B cell (primary cell): ENCODE measurements around the gene ADARB2. TPM values are rescaled to one million over a fixed set of nuclear protein-coding genes. Genes with fewer than 3 reads are reported as not detected.

Source experiments
- ATAC-seq: fragments of 200-7000 bp; cut with Tn5 transposase; one replicate; pipeline ENCODE4 v1.10.0; 2021; ENCODE audit warnings: low read depth, mild to moderate bottlenecking, moderate number of reproducible peaks, moderate library complexity
- CTCF ChIA-PET: fragments of 350-600 bp; sonication (Branson Sonifier 250); formaldehyde crosslinking; loops from one replicate; lab custom pipeline; 2021; ENCODE audit warnings: antibody characterized with exemption, inconsistent platforms; lab: Charles Lee
- POLR2A ChIA-PET: fragments of 350-600 bp; sonication (Branson Sonifier 250); formaldehyde crosslinking; loops from one replicate; lab custom pipeline; 2021; ENCODE audit warnings: antibody characterized with exemption; lab: Charles Lee
- DNase-seq: peaks from one replicate; pipeline ENCODE4 v3.0.0; 2013
- H2AFZ ChIP-seq: 2 replicates; pipeline ENCODE4 v1.6.1; 2012; ENCODE audit warnings: mild to moderate bottlenecking, low read depth, low read length; ENCODE audit not compliant: insufficient read depth, poor library complexity, severe bottlenecking
- H3K27ac ChIP-seq, 2 donors: 1 replicate in 1 of 2; 2 replicates in 1 of 2; pipeline ENCODE4 v1.5.1; 2012 to 2013; ENCODE audit warnings: low read length in 2 of 2, mild to moderate bottlenecking in 2 of 2, moderate library complexity in 1 of 2
- H3K27me3 ChIP-seq, 4 experiments: fragments of 200-600 bp in 1 of 4; sonication (generic) in 1 of 4; replicated peaks in 1 of 4; 1 replicate in 2 of 4; 2 replicates in 2 of 4; pipeline versions ENCODE4 v1.6.1 to v1.7.0; 2013 to 2016; ENCODE audit warnings: low read length in 3 of 4, mild to moderate bottlenecking in 2 of 4, mixed read lengths in 1 of 4, moderate library complexity in 1 of 4; ENCODE audit not compliant: insufficient read depth in 4 of 4, control insufficient read depth in 3 of 4; ENCODE audit errors: control extremely low read depth in 1 of 4
- H3K36me3 ChIP-seq, 2 experiments: replicated peaks in 1 of 2; 1 replicate in 1 of 2; 2 replicates in 1 of 2; pipeline versions ENCODE4 v1.6.1 to v1.7.1; 2013; ENCODE audit warnings: low read length in 1 of 2; ENCODE audit not compliant: insufficient read depth in 2 of 2, control insufficient read depth in 1 of 2; ENCODE audit errors: control extremely low read depth in 1 of 2, extremely low read depth in 1 of 2
- H3K4me1 ChIP-seq, 2 donors: fragments of 200-600 bp in 1 of 2; sonication (generic) in 1 of 2; 1 replicate in 1 of 2; 2 replicates in 1 of 2; pipeline versions ENCODE4 v1.5.1 to v1.6.1; 2013 to 2017; ENCODE audit warnings: low read length in 2 of 2; ENCODE audit not compliant: control insufficient read depth in 2 of 2, insufficient read depth in 2 of 2
- H3K4me2 ChIP-seq: replicated peaks from 2 replicates; pipeline ENCODE3; 2012; ENCODE audit warnings: mild to moderate bottlenecking, low read depth, low read length; ENCODE audit not compliant: poor library complexity, severe bottlenecking
- H3K4me3 ChIP-seq, 5 experiments: fragments of 200-600 bp in 1 of 5; sonication (generic) in 1 of 5; 1 replicate in 3 of 5; 2 replicates in 2 of 5; pipeline versions ENCODE4 v1.5.1 to v1.7.0; 2011 to 2016; ENCODE audit warnings: low read length in 4 of 5, mild to moderate bottlenecking in 4 of 5, low read depth in 2 of 5, control low read depth in 1 of 5, moderate library complexity in 1 of 5; ENCODE audit not compliant: insufficient read depth in 1 of 5; ENCODE audit errors: control extremely low read depth in 1 of 5, extremely low read depth in 1 of 5
- H3K79me2 ChIP-seq: fragments of 200-600 bp; sonication (generic); one replicate; pipeline ENCODE4 v1.6.0; 2016; ENCODE audit warnings: low read length; ENCODE audit not compliant: control insufficient read depth, insufficient read depth
- H3K9ac ChIP-seq: fragments of 200-600 bp; sonication (generic); 2 replicates; pipeline ENCODE4 v1.6.1; 2017; ENCODE audit warnings: mild to moderate bottlenecking, low read length, moderate library complexity
- H3K9me3 ChIP-seq, 3 donors: one replicate each; pipeline versions ENCODE4 v1.6.1 to v1.7.1; 2013; ENCODE audit warnings: low read length in 2 of 3; ENCODE audit not compliant: control insufficient read depth in 2 of 3, insufficient read depth in 1 of 3; ENCODE audit errors: control extremely low read depth in 1 of 3
- H4K20me1 ChIP-seq: 2 replicates; pipeline ENCODE4 v1.6.0; 2012; ENCODE audit warnings: mild to moderate bottlenecking, low read length; ENCODE audit not compliant: insufficient read depth, control insufficient read depth, poor library complexity, severe bottlenecking
- H3K27ac Mint-ChIP-seq: one replicate; pipeline ENCODE4 v1.8.0; 2021; ENCODE audit warnings: mixed read lengths
- H3K27me3 Mint-ChIP-seq: one replicate; pipeline ENCODE4 v1.8.0; 2021; ENCODE audit warnings: mixed read lengths
- H3K4me1 Mint-ChIP-seq: one replicate; pipeline ENCODE4 v1.8.0; 2021; ENCODE audit warnings: mixed read lengths
- H3K4me3 Mint-ChIP-seq: one replicate; pipeline ENCODE4 v1.8.0; 2021; ENCODE audit warnings: mixed read lengths
- H3K9me3 Mint-ChIP-seq: one replicate; pipeline ENCODE4 v1.8.0; 2022; ENCODE audit warnings: mixed read lengths; ENCODE audit not compliant: insufficient read depth
- EZH2 ChIP-seq: IDR thresholded peaks from 2 replicates; pipeline ENCODE4 v1.6.1; 2012; ENCODE audit warnings: borderline replicate concordance, low read depth, mild to moderate bottlenecking, moderate library complexity, low read length; ENCODE audit not compliant: insufficient read depth, poor library complexity, severe bottlenecking
- WGBS: methylation state at CpG from one replicate; pipeline ENCODE4 v1.1.5; 2013; ENCODE audit warnings: missing lambda C conversion rate; ENCODE audit not compliant: insufficient coverage; 5-methylcytosine and 5-hydroxymethylcytosine counted together
- intact Hi-C: fragments of 100-400 bp; cut with micrococcal nuclease; formaldehyde crosslinking; loops from one replicate; pipeline ENCODE4 v1.10.0; 2022
- polyA plus RNA-seq: library from polyadenylated mRNA; depleted of rRNA; stranded (reverse); fragments of >200 nt; gene quantifications from 2 replicates; pipeline ENCODE4 v1.2.3, GENCODE V29; 2012
- total RNA-seq, 2 donors: library from RNA; stranded (reverse); fragments of 120-200 nt in 1 of 2; gene quantifications; 1 replicate in 1 of 2; 2 replicates in 1 of 2; pipeline versions ENCODE4 v1.2.3 to v1.2.4, GENCODE V29; 2013 to 2022
- TF ChIP-seq, protein P1 (sequence below): fragments of 200-600 bp; IDR thresholded peaks from one replicate; pipeline ENCODE4 v1.8.0; 2022; ENCODE audit warnings: antibody characterized with exemption, mild to moderate bottlenecking

ADARB2 gene
- total and polyA plus RNA-seq, 2 donors (not counting 1 experiment from before 2014, with no cell fraction given): 0.13 to 0.96 TPM

DNA sequence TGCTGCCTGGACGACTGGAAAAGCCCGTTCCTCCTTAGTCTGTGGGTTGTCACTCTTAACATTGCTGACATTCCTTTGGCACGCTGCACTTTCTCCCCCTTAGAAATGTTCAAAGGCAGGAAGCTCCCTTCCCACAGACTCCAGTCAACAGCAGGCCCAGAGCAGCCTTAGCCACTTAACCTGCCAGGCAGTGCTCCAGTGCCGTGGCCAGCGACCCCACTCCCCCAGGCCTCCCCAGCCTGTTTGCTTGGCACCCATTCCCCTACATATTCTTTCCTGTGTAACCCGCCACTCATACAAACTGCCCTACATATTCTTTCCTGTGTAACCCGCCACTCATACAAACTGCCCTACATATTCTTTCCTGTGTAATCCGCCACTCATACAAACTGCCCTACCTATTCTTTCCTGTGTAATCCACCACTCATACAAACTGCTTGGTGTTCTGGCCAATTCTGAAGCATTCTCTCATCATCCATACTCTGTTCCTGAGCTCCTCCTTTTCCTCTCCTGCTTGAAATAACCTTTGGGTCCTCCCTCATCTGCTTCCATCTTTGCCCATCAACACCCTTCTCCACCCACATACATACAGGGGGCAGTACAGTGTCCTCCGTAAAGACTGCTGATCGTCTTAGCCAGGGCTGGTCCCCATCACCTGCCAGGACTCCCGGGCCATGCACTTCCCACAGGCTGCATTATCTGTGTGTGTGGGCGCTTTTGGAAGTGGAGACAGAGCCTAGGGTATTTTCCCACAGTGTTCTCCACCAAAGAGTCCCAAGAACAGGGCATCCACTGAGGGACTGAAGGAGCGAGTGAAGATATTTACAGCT lies 57.3 kb downstream of the ADARB2 start:
- DNase-seq: no peak
- no peak overlapping the region for H3K4me2 ChIP-seq
- H3K9me3 ChIP-seq: no peaks in the 10 kb centered on the region
- no peaks in the 10 kb centered on the region for H4K20me1 ChIP-seq
- Mint-ChIP-seq H3K4me1 (peaks cover 9% of the 10 kb centered on the region), H3K4me3 (no peak overlapping the region), H3K27me3 (peaks cover 28% of the 10 kb centered on the region), H3K9me3 (no peaks in the 10 kb centered on the region), H3K27ac (no peak overlapping the region)
- no peak overlapping the region for H3K27ac ChIP-seq
- H3K4me1 ChIP-seq: peaks cover 7 to 10% of the 10 kb centered on the region in 2 donors
- H3K79me2 ChIP-seq: no peaks in the 10 kb centered on the region
- CTCF ChIA-PET: interaction anchor here (1.5 kb wide), 1 partner anchor 259 kb away, joined by 4 read pairs; no protein-coding TSS in a partner anchor
- no peaks in the 10 kb centered on the region for H3K36me3 ChIP-seq
- no peak overlapping the region for H2AFZ ChIP-seq
- no peak overlapping the region for H3K9ac ChIP-seq
- H3K27me3 ChIP-seq: peaks cover 0 to 12% (median 1%) of the 10 kb centered on the region in 4 experiments
- 73% methylated on average over 9 of the region's 13 CpGs for WGBS
- POLR2A ChIA-PET: no interaction called here
- H3K4me3 ChIP-seq: no peak overlapping the region
- intact Hi-C loops: no loop called here
- ATAC-seq: no peak
- TF ChIP-seq, protein P1, sequence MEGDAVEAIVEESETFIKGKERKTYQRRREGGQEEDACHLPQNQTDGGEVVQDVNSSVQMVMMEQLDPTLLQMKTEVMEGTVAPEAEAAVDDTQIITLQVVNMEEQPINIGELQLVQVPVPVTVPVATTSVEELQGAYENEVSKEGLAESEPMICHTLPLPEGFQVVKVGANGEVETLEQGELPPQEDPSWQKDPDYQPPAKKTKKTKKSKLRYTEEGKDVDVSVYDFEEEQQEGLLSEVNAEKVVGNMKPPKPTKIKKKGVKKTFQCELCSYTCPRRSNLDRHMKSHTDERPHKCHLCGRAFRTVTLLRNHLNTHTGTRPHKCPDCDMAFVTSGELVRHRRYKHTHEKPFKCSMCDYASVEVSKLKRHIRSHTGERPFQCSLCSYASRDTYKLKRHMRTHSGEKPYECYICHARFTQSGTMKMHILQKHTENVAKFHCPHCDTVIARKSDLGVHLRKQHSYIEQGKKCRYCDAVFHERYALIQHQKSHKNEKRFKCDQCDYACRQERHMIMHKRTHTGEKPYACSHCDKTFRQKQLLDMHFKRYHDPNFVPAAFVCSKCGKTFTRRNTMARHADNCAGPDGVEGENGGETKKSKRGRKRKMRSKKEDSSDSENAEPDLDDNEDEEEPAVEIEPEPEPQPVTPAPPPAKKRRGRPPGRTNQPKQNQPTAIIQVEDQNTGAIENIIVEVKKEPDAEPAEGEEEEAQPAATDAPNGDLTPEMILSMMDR: no peak
- TF ChIP-seq EZH2: no peak

DNA sequence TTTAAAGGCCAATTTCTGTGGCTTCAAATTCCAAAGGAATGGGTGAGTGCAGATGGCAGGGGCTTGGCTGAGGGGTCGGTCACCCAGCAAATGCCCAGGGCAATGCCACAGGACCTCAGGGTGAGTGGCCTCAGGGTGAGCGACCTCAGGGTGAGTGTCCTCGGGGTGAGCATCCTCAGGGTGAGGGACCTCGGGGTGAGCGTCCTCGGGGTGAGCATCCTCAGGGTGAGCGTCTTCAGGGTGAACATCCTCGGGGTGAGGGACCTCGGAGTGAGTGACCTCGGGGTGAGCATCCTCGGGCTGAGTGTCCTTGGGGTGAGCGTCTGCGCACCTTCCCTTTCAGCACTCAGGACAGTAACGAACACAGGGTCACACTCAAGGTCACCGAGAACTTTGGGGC lies 59.2 kb downstream of the ADARB2 start:
- 87% methylated on average over 15 of the region's 15 CpGs for WGBS
- ChIA-PET CTCF (no interaction called here), POLR2A (no interaction called here)
- H4K20me1 ChIP-seq: no peaks in the 10 kb centered on the region
- H3K9me3 ChIP-seq: peaks cover 0 to 6% (median 0%) of the 10 kb centered on the region in 3 donors
- no peaks in the 10 kb centered on the region for H3K36me3 ChIP-seq
- no peak overlapping the region for H3K4me3 Mint-ChIP-seq
- H3K4me3 ChIP-seq: no peak overlapping the region
- H3K27ac ChIP-seq: no peak overlapping the region
- no peak overlapping the region for H3K9ac ChIP-seq
- H3K27me3 Mint-ChIP-seq: peaks cover 33% of the 10 kb centered on the region
- H3K79me2 ChIP-seq: no peaks in the 10 kb centered on the region
- H3K9me3 Mint-ChIP-seq: no peaks in the 10 kb centered on the region
- peaks cover 13% of the 10 kb centered on the region in 2 donors for H3K4me1 ChIP-seq
- ATAC-seq (no peak), DNase-seq (no peak)
- H3K4me1 Mint-ChIP-seq: peaks cover 17% of the 10 kb centered on the region
- no peak overlapping the region for H3K4me2 ChIP-seq
- H3K27ac Mint-ChIP-seq: no peak overlapping the region
- H2AFZ ChIP-seq: no peak overlapping the region
- intact Hi-C loops: no loop called here
- TF ChIP-seq, protein P1: no peak
- TF ChIP-seq EZH2: no peak
- peaks cover 0 to 14% (median under 1%) of the 10 kb centered on the region in 4 experiments for H3K27me3 ChIP-seq
